ENCODE results near the gene GLS.

GLS gene

GRCh38 chr2:190887089-190887488 is 6.5 kb downstream of the GLS start:
- no peak for DNase-seq (ENCODE audit: low read depth in 1 of 2, low spot score in 1 of 2)
- TF ChIP-seq SPI1 (IDR thresholded peaks at IDR 0.05; ENCODE audit: borderline replicate concordance, low read depth) (no peak), GABPA (IDR thresholded peaks at IDR 0.05; ENCODE audit: low read depth) (no peak), POLR2AphosphoS5 (IDR thresholded peaks at IDR 0.05; ENCODE audit: low read depth) (no peak), REST (IDR thresholded peaks at IDR 0.05; ENCODE audit: insufficient replicate concordance, low read depth) (no peak), CTCF (IDR thresholded peaks at IDR 0.05; ENCODE audit: insufficient read depth, low read length) (no peak)
- H3K27me3 ChIP-seq (ENCODE audit: insufficient read depth, poor library complexity, severe bottlenecking): no peaks in the 10 kb centered on the region
- no peak overlapping the region for H3K4me3 ChIP-seq (replicated peaks; ENCODE audit: insufficient read depth, low read length)
- H3K27ac ChIP-seq (replicated peaks): no peak overlapping the region

- H3K4me3 ChIP-seq (replicated peaks; ENCODE audit: insufficient read depth, low read length): no peak overlapping the region
- TF ChIP-seq CTCF (IDR thresholded peaks at IDR 0.05; ENCODE audit: insufficient read depth, low read length): no peak
- no peak for TF ChIP-seq SPI1 (IDR thresholded peaks at IDR 0.05; ENCODE audit: borderline replicate concordance, low read depth)
- TF ChIP-seq GABPA (IDR thresholded peaks at IDR 0.05; ENCODE audit: low read depth): no peak
- TF ChIP-seq POLR2AphosphoS5 (IDR thresholded peaks at IDR 0.05; ENCODE audit: low read depth): no peak
- TF ChIP-seq REST (IDR thresholded peaks at IDR 0.05; ENCODE audit: insufficient replicate concordance, low read depth): no peak
- no peak for DNase-seq (ENCODE audit: low read depth in 1 of 2, low spot score in 1 of 2)
- H3K27ac ChIP-seq (replicated peaks): no peak overlapping the region
- H3K27me3 ChIP-seq (ENCODE audit: insufficient read depth, poor library complexity, severe bottlenecking): no peaks in the 10 kb centered on the region
These were observed 7.8 kb downstream of the GLS start for GRCh38 chr2:190888449-190888848.

- H3K4me3 ChIP-seq (replicated peaks; ENCODE audit: insufficient read depth, low read length): no peak overlapping the region
- DNase-seq (ENCODE audit: low read depth in 1 of 2, low spot score in 1 of 2): no peak
- no peaks in the 10 kb centered on the region for H3K27me3 ChIP-seq (ENCODE audit: insufficient read depth, poor library complexity, severe bottlenecking)
- TF ChIP-seq CTCF (IDR thresholded peaks at IDR 0.05; ENCODE audit: insufficient read depth, low read length) (no peak), GABPA (IDR thresholded peaks at IDR 0.05; ENCODE audit: low read depth) (no peak), SPI1 (IDR thresholded peaks at IDR 0.05; ENCODE audit: borderline replicate concordance, low read depth) (no peak), POLR2AphosphoS5 (IDR thresholded peaks at IDR 0.05; ENCODE audit: low read depth) (no peak), REST (IDR thresholded peaks at IDR 0.05; ENCODE audit: insufficient replicate concordance, low read depth) (no peak)
- H3K27ac ChIP-seq (replicated peaks): no peak overlapping the region
These were observed 8.7 kb downstream of the GLS start for GRCh38 chr2:190889175-190889943.
